ENCODE measurements around the gene OSBPL7. TPM values are rescaled to one million over a fixed set of nuclear protein-coding genes. Genes with fewer than 3 reads are reported as not detected.

OSBPL7 gene
- 5.9 and 10.6 TPM in 2 replicates for total RNA-seq

GRCh38 chr17:47821424-47822391 is at the start of gene OSBPL7:
Gene OSBPL7, minus strand, starts transcription at chr17:47821794. Its CDS starts 1,516 bp downstream, at chr17:47820278.

GRCh38 chr17:47850692-47851573 is 29.3 kb upstream of the OSBPL7 start, which contains the start of gene SP6:
Gene SP6, minus strand, starts transcription at chr17:47851163. Its CDS starts 2,734 bp downstream, at chr17:47848429.

GRCh38 chr17:47840742-47841487 is 19.3 kb upstream of the OSBPL7 start, which contains the start of gene SCRN2:
Gene SCRN2, minus strand, starts transcription at chr17:47841273. Its CDS starts 430 bp downstream, at chr17:47840843.

GRCh38 chr17:47831003-47831933 is 9.7 kb upstream of the OSBPL7 start, which contains the start of the genes LRRC46 and MRPL10:
Gene LRRC46, plus strand, starts transcription at chr17:47831670. Its CDS starts 320 bp downstream, at chr17:47831990.
Gene MRPL10, minus strand, starts transcription at chr17:47831541. Its CDS starts 30 bp downstream, at chr17:47831511.

Other genes with a start within 250 kb of the OSBPL7 start
- 172 and 270 TPM in 2 replicates for gene KPNB1, start 171.9 kb downstream of the OSBPL7 start, total RNA-seq
- 4.5 and 12.9 TPM in 2 replicates for gene TBKBP1, start 127.6 kb downstream of the OSBPL7 start, total RNA-seq
- gene TBX21, start 88.6 kb downstream of the OSBPL7 start, total RNA-seq = 0.39 TPM in 1 of 2 replicates, not detected in the other
- 56.2 and 57.4 TPM in 2 replicates for gene MRPL10, start 9.7 kb upstream of the OSBPL7 start, total RNA-seq
- 0.13 TPM in 1 of 2 replicates, not detected in the other for gene LRRC46, start 9.9 kb upstream of the OSBPL7 start, total RNA-seq
- 16.8 and 27.5 TPM in 2 replicates for gene SCRN2, start 19.5 kb upstream of the OSBPL7 start, total RNA-seq
- gene SP6, start 29.4 kb upstream of the OSBPL7 start, total RNA-seq = 0.13 TPM in 1 of 2 replicates, not detected in the other
- gene SP2, start 74.4 kb upstream of the OSBPL7 start, total RNA-seq = 2.1 and 4.6 TPM in 2 replicates
- gene PNPO, start 119.8 kb upstream of the OSBPL7 start, total RNA-seq = 17.2 and 32.7 TPM in 2 replicates
- 0.26 TPM in 1 of 2 replicates, not detected in the other for gene PRR15L, start 136.1 kb upstream of the OSBPL7 start, total RNA-seq
- 32.2 and 58.6 TPM in 2 replicates for gene CDK5RAP3, start 149.3 kb upstream of the OSBPL7 start, total RNA-seq
- 34.8 and 54.0 TPM in 2 replicates for gene COPZ2, start 216.0 kb upstream of the OSBPL7 start, total RNA-seq
- 69.8 and 125 TPM in 2 replicates for gene NFE2L1, start 226.6 kb upstream of the OSBPL7 start, total RNA-seq